K562 (cell line): ENCODE data around the gene PIP5K1B. TPM values are rescaled to one million over a fixed set of nuclear protein-coding genes. Genes with fewer than 3 reads are reported as not detected.

Source experiments
- ATAC-seq: fragments of 200-7000 bp; cut with Tn5 transposase; 3 replicates; pipeline ENCODE4 v1.9.1; 2020; ENCODE audit warnings: moderate library complexity
- BruUV-seq: library from RNA; stranded (reverse); fragments of 400-500 nt; replicated peaks from 2 replicates; lab custom pipeline; 2021; lab: Mats Ljungman, UMichigan
- CTCF ChIA-PET: fragments of 300-600 bp; formaldehyde crosslinking; extraction: SDS; loops from one replicate; lab custom pipeline; 2021; ENCODE audit warnings: low intra/inter-chr PET ratio; lab: Yijun Ruan, JAX
- POLR2A ChIA-PET: fragments of 300-600, 350-650 bp; sonication (Branson Sonifier 250); formaldehyde crosslinking; extraction: SDS; loops from one replicate; lab custom pipeline; 2021; ENCODE audit warnings: antibody characterized with exemption, inconsistent platforms; lab: Yijun Ruan, JAX
- DNase-seq, 4 experiments: peaks; one replicate each; pipeline versions ENCODE4 v3.0.0 to v3.0.0-alpha.2; 2011 to 2018; ENCODE audit warnings: low spot score in 3 of 4, mixed read lengths in 3 of 4; ENCODE audit errors: extremely low read depth in 1 of 4
- FAIRE-seq: peaks from 2 replicates; lab custom pipeline; 2011; peaks lifted over from hg19 to GRCh38; lab: Jason Lieb, UNC
- H2AFZ ChIP-seq: 2 replicates; pipeline ENCODE4 v1.6.0; 2011; ENCODE audit warnings: low read depth, low read length, control low read depth, inconsistent platforms
- H3K27ac ChIP-seq: fragments of 200-600 bp; 3 replicates; pipeline ENCODE4 v1.8.0; 2011; ENCODE audit warnings: low read depth, mild to moderate bottlenecking, control low read depth, inconsistent platforms, low read length, moderate library complexity, mixed read lengths; ENCODE audit errors: extremely low read depth
- H3K27me3 ChIP-seq, 2 experiments: fragments of 300-600 bp in 1 of 2; 2 replicates in 1 of 2; 3 replicates in 1 of 2; pipeline versions ENCODE4 v1.6.0 to v1.8.0; 2011; ENCODE audit warnings: inconsistent platforms in 2 of 2, low read length in 2 of 2, mild to moderate bottlenecking in 1 of 2, mixed read lengths in 1 of 2, moderate library complexity in 1 of 2; ENCODE audit not compliant: control insufficient read depth in 2 of 2, insufficient read depth in 2 of 2
- H3K36me3 ChIP-seq: fragments of 300-600 bp; 3 replicates; pipeline ENCODE4 v1.8.0; 2011; ENCODE audit warnings: mild to moderate bottlenecking, low read length, inconsistent platforms; ENCODE audit not compliant: control insufficient read depth, insufficient read depth
- H3K4me1 ChIP-seq, 2 experiments: fragments of 200-600 bp in 1 of 2; replicated peaks in 1 of 2; 2 replicates in 1 of 2; 3 replicates in 1 of 2; pipeline versions ENCODE4 v1.5.1 to v1.8.0; 2011; ENCODE audit warnings: inconsistent platforms in 2 of 2, low read length in 2 of 2, mild to moderate bottlenecking in 1 of 2, mixed read lengths in 1 of 2, moderate library complexity in 1 of 2; ENCODE audit not compliant: control insufficient read depth in 2 of 2, insufficient read depth in 2 of 2
- H3K4me2 ChIP-seq: 2 replicates; pipeline ENCODE4 v1.6.1; 2011; ENCODE audit warnings: low read length, control low read depth, inconsistent platforms, mixed read lengths; ENCODE audit not compliant: insufficient read depth
- H3K4me3 ChIP-seq: fragments of 200-600 bp; sonication (generic), shearing (Covaris generic); 2 replicates; pipeline ENCODE4 v1.5.1; 2016; ENCODE audit warnings: control low read depth, inconsistent platforms
- H3K79me2 ChIP-seq: fragments of 200-600 bp; 3 replicates; pipeline ENCODE4 v1.8.0; 2011; ENCODE audit warnings: low read length, inconsistent platforms; ENCODE audit not compliant: control insufficient read depth, insufficient read depth
- H3K9ac ChIP-seq, 2 experiments: 2 replicates each; pipeline versions ENCODE4 v1.6.0 to v1.6.1; 2011; ENCODE audit warnings: low read depth in 2 of 2, low read length in 2 of 2, control low read depth in 1 of 2, inconsistent platforms in 1 of 2, mild to moderate bottlenecking in 1 of 2, mixed read lengths in 1 of 2; ENCODE audit not compliant: insufficient read depth in 1 of 2
- H3K9me1 ChIP-seq: one replicate; pipeline ENCODE4 v1.6.0; 2011; ENCODE audit warnings: inconsistent platforms, mild to moderate bottlenecking, low read length, moderate library complexity; ENCODE audit not compliant: control insufficient read depth, insufficient read depth
- H3K9me3 ChIP-seq: replicated peaks from 2 replicates; pipeline ENCODE4 v1.5.1; 2011; ENCODE audit warnings: low read depth, low read length, inconsistent platforms; ENCODE audit not compliant: control insufficient read depth, insufficient read depth
- H4K20me1 ChIP-seq: replicated peaks from 2 replicates; pipeline ENCODE4 v1.6.1; 2011; ENCODE audit warnings: low read length, inconsistent platforms, mixed read lengths; ENCODE audit not compliant: control insufficient read depth, insufficient read depth
- BRF1 ChIP-seq: IDR thresholded peaks from 3 replicates; pipeline ENCODE4 v1.6.1; 2011; ENCODE audit warnings: borderline replicate concordance, mild to moderate bottlenecking; ENCODE audit not compliant: insufficient read length; ENCODE audit errors: extremely low read depth
- C11orf30 ChIP-seq: fragments of 450-650 bp; IDR thresholded peaks from 2 replicates; pipeline ENCODE4 v1.6.1; 2016; ENCODE audit warnings: low read depth, mild to moderate bottlenecking
- CREB1 ChIP-seq, 2 experiments: sonication (generic) in 1 of 2; formaldehyde crosslinking in 1 of 2; IDR thresholded peaks; 2 replicates each; pipeline versions ENCODE4 v1.6.1 to v1.8.0; 2012 to 2022; ENCODE audit warnings: inconsistent platforms in 1 of 2, mild to moderate bottlenecking in 1 of 2, missing genetic modification reagents in 1 of 2, moderate library complexity in 1 of 2
- CREB3L1 ChIP-seq: fragments of 450-650 bp; IDR thresholded peaks from 2 replicates; pipeline ENCODE4 v1.6.1; 2014; ENCODE audit warnings: low read depth, mild to moderate bottlenecking, moderate library complexity, borderline replicate concordance
- FOSL1 ChIP-seq: fragments of 200-800 bp; sonication (Bioruptor generic); conservative IDR thresholded peaks from 2 replicates; pipeline ENCODE4 v1.6.1; 2016; ENCODE audit warnings: missing genetic modification characterization, missing compliant biosample characterization
- HNRNPL ChIP-seq: fragments of 200-400 bp; formaldehyde crosslinking; IDR thresholded peaks from 2 replicates; pipeline ENCODE4 v1.6.1; 2017; ENCODE audit warnings: low read depth, mild to moderate bottlenecking, low read length
- HSF4 ChIP-seq: fragments of 250-450 bp; sonication (Bioruptor Pico); IDR thresholded peaks from 2 replicates; pipeline ENCODE4 v2.1.2; 2022; ENCODE audit warnings: mild to moderate bottlenecking, moderate library complexity, borderline replicate concordance
- ILK ChIP-seq: fragments of 450-650 bp; IDR thresholded peaks from 2 replicates; pipeline ENCODE4 v1.6.1; 2016; ENCODE audit warnings: missing genetic modification characterization, low read depth, mild to moderate bottlenecking, missing compliant biosample characterization, moderate library complexity, borderline replicate concordance
- MAFG ChIP-seq: fragments of 450-650 bp; conservative IDR thresholded peaks from 2 replicates; pipeline ENCODE4 v1.6.1; 2016; ENCODE audit warnings: missing genetic modification characterization, missing compliant biosample characterization
- NRF1 ChIP-seq, 2 experiments: fragments of 450-650 bp; IDR thresholded peaks in 1 of 2; conservative IDR thresholded peaks in 1 of 2; 2 replicates each; pipeline ENCODE4 v1.6.1; 2014; ENCODE audit warnings: mild to moderate bottlenecking in 2 of 2
- ZBTB33 ChIP-seq: sonication (generic); formaldehyde crosslinking; IDR thresholded peaks from 2 replicates; pipeline ENCODE4 v1.8.1; 2023; ENCODE audit warnings: mild to moderate bottlenecking, missing genetic modification reagents
- ZNF785 ChIP-seq: fragments of 250-450 bp; sonication (Bioruptor Pico); IDR thresholded peaks from 2 replicates; pipeline ENCODE4 v1.4.0; 2020; ENCODE audit warnings: mild to moderate bottlenecking
- WGBS: fragments of 100-300 bp; shearing (Covaris generic); methylation state at CpG from one replicate; pipeline ENCODE4 v1.1.6; 2016; ENCODE audit warnings: low coverage, mixed read lengths; ENCODE audit not compliant: insufficient coverage; ENCODE audit errors: missing lambda C conversion rate; 5-methylcytosine and 5-hydroxymethylcytosine counted together
- in situ Hi-C: fragments of 300-500 bp; cut with MboI; formaldehyde crosslinking; loops from 4 replicates; pipeline ENCODE4 v1.15.0; 2018; ENCODE audit warnings: inconsistent platforms, mixed read lengths
- intact Hi-C: fragments of 100-400 bp; cut with micrococcal nuclease; formaldehyde crosslinking; loops from 2 replicates; pipeline ENCODE4 v1.14.2; 2022
- polyA plus RNA-seq, 8 experiments: library from polyadenylated mRNA; depleted of rRNA in 4 of 8; stranded (reverse) in 5 of 8; unstranded in 3 of 8; fragments of >200 nt; fragmentation: Nextera tagmentation in 2 of 8; fragmentation: Illumina TruSeq in 1 of 8; extraction: Ambion mirVana in 2 of 8; extraction: Trizol in 1 of 8; gene quantifications; 2 replicates each; pipeline versions ENCODE4 v1.2.1 to v1.2.3, GENCODE V29; 2011 to 2014; ENCODE audit warnings: inconsistent platforms in 1 of 8, missing spikeins in 1 of 8
- total RNA-seq, 7 experiments: library from RNA; depleted of rRNA in 6 of 7; stranded (reverse); fragments of >200 nt in 6 of 7; fragmentation: Illumina TruSeq in 2 of 7; extraction: Trizol in 2 of 7; gene quantifications; 2 replicates each; pipeline versions ENCODE4 v1.2.1 to v1.2.3, GENCODE V29; 2011 to 2021; ENCODE audit warnings: low replicate concordance in 1 of 7
- TF ChIP-seq, protein P1 (sequence below), 2 experiments: fragments of 450-650 bp in 1 of 2; sonication (generic) in 1 of 2; formaldehyde crosslinking in 1 of 2; IDR thresholded peaks in 1 of 2; conservative IDR thresholded peaks in 1 of 2; 2 replicates each; pipeline versions ENCODE4 v1.6.1 to v1.8.1; 2016 to 2023; ENCODE audit warnings: mild to moderate bottlenecking in 2 of 2, moderate library complexity in 2 of 2, inconsistent platforms in 1 of 2, missing genetic modification reagents in 1 of 2
- TF ChIP-seq, protein P2 (sequence below): sonication (generic); formaldehyde crosslinking; IDR thresholded peaks from 2 replicates; pipeline ENCODE4 v1.8.0; 2022; ENCODE audit warnings: mild to moderate bottlenecking, missing genetic modification reagents

PIP5K1B gene
- total and polyA plus RNA-seq, 9 of the 15 experiments (the other 6 are each of a cell fraction or from before 2014, with no cell fraction given), result 3.1 to 12.9 (median 7.4) TPM

DNA sequence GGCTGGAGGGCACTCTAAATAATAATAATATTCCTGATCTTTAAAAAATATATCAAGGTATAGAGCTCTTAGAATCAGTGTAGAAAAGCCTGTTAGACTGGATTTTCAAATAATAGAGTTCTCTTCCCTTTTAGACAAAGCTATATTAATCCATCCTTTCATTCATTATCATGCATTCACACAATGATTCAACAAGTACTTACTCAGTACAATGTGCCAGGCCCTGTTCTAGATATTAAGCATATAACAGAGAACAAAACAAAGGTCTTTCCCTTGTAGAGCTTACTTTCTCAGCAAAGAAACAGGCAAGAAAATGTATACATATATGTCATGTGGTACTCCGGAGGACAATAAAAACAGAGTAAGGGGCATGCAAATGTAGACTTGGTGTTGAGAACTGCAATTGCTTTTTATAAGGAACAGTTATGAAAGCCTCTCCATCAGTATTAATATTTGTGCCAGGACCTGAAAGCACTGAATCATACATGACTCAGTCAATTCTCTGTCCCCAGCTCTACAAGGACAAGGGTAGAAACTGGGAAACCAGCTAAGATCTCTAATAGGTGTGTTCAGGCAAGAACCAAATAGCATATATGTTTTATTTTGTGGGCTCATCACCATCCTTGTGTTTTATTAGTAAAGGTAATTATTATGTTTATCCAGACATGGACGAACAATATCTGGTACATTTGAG lies 72.2 kb downstream of the PIP5K1B start:
- no peaks in the 10 kb centered on the region for H3K9me1 ChIP-seq
- peak; percentile 49 for FAIRE-seq
- peak overlapping the region; percentile 46; the same call in 1 of the 2 replicates for H2AFZ ChIP-seq
- H3K27me3 ChIP-seq, result no peaks in the 10 kb centered on the region
- H3K36me3 ChIP-seq, result 0 out of 3 replicates have a peak, but pooled peaks cover 2% of the 10 kb centered on the region
- peaks cover 4 to 35% of the 10 kb centered on the region in 2 experiments; a peak in 4 of 5 replicates for H3K4me1 ChIP-seq
- in situ Hi-C loops (loop anchor here (5.0 kb wide), 1 partner anchor 75 kb away; no protein-coding TSS in a partner anchor), intact Hi-C loops (loop anchor here (5.0 kb wide), 3 partner anchors 35 to 245 kb away; partner anchors contain the start of gene PIP5K1B)
- peaks cover 62% of the 10 kb centered on the region for H3K79me2 ChIP-seq
- peak overlapping the region; percentile 98; the same call in 1 of the 2 replicates for H3K4me2 ChIP-seq
- ATAC-seq, result no peak
- WGBS, result 23% methylated on average over 2 of the region's 2 CpGs
- DNase-seq, result peak in 1 of 4 experiments; percentile 30
- ChIA-PET POLR2A (interaction anchor here (0.6 to 1.0 kb wide), 2 partner anchors 72 to 158 kb away, joined by 3 read pairs; partner anchors contain the start of gene PIP5K1B), CTCF (no interaction called here)
- H3K9me3 ChIP-seq, result no peaks in the 10 kb centered on the region
- peak overlapping the region; percentile 99; the same call in 2 of the 3 replicates for H3K27ac ChIP-seq
- H3K4me3 ChIP-seq, result no peak overlapping the region
- no peaks in the 10 kb centered on the region; the same call in 1 of the 2 replicates for H4K20me1 ChIP-seq
- H3K9ac ChIP-seq, result peak overlapping the region in 1 of 2 experiments; percentile 92; a peak in 2 of 4 replicates
- no TSS peak for BruUV-seq
- TF ChIP-seq ZBTB33 (CRISPR knock-in tag) (no peak), BRF1 (no peak), C11orf30 (peak; percentile 58; the same call in 1 of the 2 replicates), ZNF785 (no peak), NRF1 (conservative IDR thresholded peaks at IDR 0.05 in 1 of 2, IDR thresholded peaks at IDR 0.05 in 1 of 2) (no peak), HSF4 (CRISPR knock-in tag) (no peak), CREB3L1 (no peak), MAFG (tag) (0 out of 2 replicates have a peak, but pooled peaks have one; percentile 29), FOSL1 (tag) (peak; percentile 53), CREB1 (IDR thresholded peaks at IDR 0.05) (no peak), CREB1 (CRISPR knock-in tag; IDR thresholded peaks at IDR 0.05) (no peak), ILK (tag) (no peak), HNRNPL (no peak)
- TF ChIP-seq, protein P1, sequence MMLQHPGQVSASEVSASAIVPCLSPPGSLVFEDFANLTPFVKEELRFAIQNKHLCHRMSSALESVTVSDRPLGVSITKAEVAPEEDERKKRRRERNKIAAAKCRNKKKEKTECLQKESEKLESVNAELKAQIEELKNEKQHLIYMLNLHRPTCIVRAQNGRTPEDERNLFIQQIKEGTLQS (IDR thresholded peaks at IDR 0.05), result 0 out of 2 replicates have a peak, but pooled peaks have one; percentile 18
- TF ChIP-seq, protein P1 (CRISPR knock-in tag; conservative IDR thresholded peaks at IDR 0.05), result no peak
- TF ChIP-seq, protein P2, sequence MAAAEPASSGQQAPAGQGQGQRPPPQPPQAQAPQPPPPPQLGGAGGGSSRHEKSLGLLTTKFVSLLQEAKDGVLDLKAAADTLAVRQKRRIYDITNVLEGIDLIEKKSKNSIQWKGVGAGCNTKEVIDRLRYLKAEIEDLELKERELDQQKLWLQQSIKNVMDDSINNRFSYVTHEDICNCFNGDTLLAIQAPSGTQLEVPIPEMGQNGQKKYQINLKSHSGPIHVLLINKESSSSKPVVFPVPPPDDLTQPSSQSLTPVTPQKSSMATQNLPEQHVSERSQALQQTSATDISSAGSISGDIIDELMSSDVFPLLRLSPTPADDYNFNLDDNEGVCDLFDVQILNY (CRISPR knock-in tag), result no peak
